Spleen (tissue), 11 donors: ENCODE results near the gene OR52H1. TPM values are rescaled to one million over a fixed set of nuclear protein-coding genes. Genes with fewer than 3 reads are reported as not detected.

Experiments used
- DNase-seq: peaks from one replicate; pipeline ENCODE4 v3.0.0-alpha.2; 2020
- H3K27ac ChIP-seq, 8 donors: fragments of 200-600 bp; sonication (generic) in 7 of 8; 1 replicate in 4 of 8; 2 replicates in 4 of 8; pipeline versions ENCODE4 v1.5.0 to v1.8.0; 2016 to 2021; ENCODE audit warnings: inconsistent platforms in 4 of 8, mild to moderate bottlenecking in 4 of 8, moderate library complexity in 1 of 8
- H3K27me3 ChIP-seq, 7 donors: fragments of 200-600 bp; sonication (generic) in 6 of 7; replicated peaks in 1 of 7; 1 replicate in 4 of 7; 2 replicates in 3 of 7; pipeline versions ENCODE4 v1.5.0 to v1.8.0; 2016 to 2021; ENCODE audit warnings: inconsistent platforms in 3 of 7, mild to moderate bottlenecking in 1 of 7
- H3K36me3 ChIP-seq, 6 donors: fragments of 200-600 bp; sonication (generic) in 5 of 6; 1 replicate in 4 of 6; 2 replicates in 2 of 6; pipeline versions ENCODE4 v1.5.0 to v1.8.0; 2016 to 2021; ENCODE audit warnings: inconsistent platforms in 2 of 6
- H3K4me1 ChIP-seq, 6 donors: fragments of 200-600 bp; sonication (generic) in 5 of 6; 1 replicate in 3 of 6; 2 replicates in 3 of 6; pipeline versions ENCODE4 v1.5.0 to v1.8.0; 2016 to 2021; ENCODE audit warnings: inconsistent platforms in 3 of 6
- H3K4me3 ChIP-seq, 8 donors: fragments of 200-600 bp; sonication (generic) in 7 of 8; 1 replicate in 4 of 8; 2 replicates in 4 of 8; pipeline versions ENCODE4 v1.5.0 to v1.8.0; 2016 to 2021; ENCODE audit warnings: inconsistent platforms in 4 of 8, mild to moderate bottlenecking in 4 of 8, moderate library complexity in 2 of 8
- H3K9me3 ChIP-seq, 8 donors: fragments of 200-600 bp; sonication (generic) in 7 of 8; 1 replicate in 4 of 8; 2 replicates in 4 of 8; pipeline versions ENCODE4 v1.5.0 to v1.8.0; 2016 to 2021; ENCODE audit warnings: inconsistent platforms in 4 of 8
- CTCF ChIP-seq, 11 experiments: fragments of 200-600 bp in 7 of 11; fragments of 450-650 bp in 4 of 11; sonication (generic) in 4 of 11; IDR thresholded peaks in 8 of 11; conservative IDR thresholded peaks in 3 of 11; 1 replicate in 7 of 11; 2 replicates in 4 of 11; pipeline versions ENCODE4 v1.4.0 to v1.8.0; 2016 to 2021; ENCODE audit warnings: antibody characterized with exemption in 11 of 11, inconsistent platforms in 4 of 11, mild to moderate bottlenecking in 1 of 11
- POLR2A ChIP-seq, 3 donors: fragments of 450-650 bp; IDR thresholded peaks; one replicate each; pipeline ENCODE4 v1.5.1; 2017; ENCODE audit warnings: antibody characterized with exemption in 3 of 3, mild to moderate bottlenecking in 1 of 3
- POLR2AphosphoS5 ChIP-seq, 3 donors: sonication (generic); formaldehyde crosslinking; IDR thresholded peaks; one replicate each; pipeline ENCODE4 v1.5.1; 2017; ENCODE audit warnings: antibody characterized with exemption in 3 of 3
- WGBS, 5 donors: extraction: QIAGEN DNeasy Blood & Tissue Kit in 3 of 5; methylation state at CpG; one replicate each; pipeline versions ENCODE4 v1.1.5 to v1.1.7; 2013 to 2018; 5-methylcytosine and 5-hydroxymethylcytosine counted together
- intact Hi-C: fragments of 100-400 bp; cut with DNase I; formaldehyde crosslinking; loops from one replicate; pipeline ENCODE4 v1.15.0; 2023; ENCODE audit warnings: low total_unique reads
- polyA plus RNA-seq, 3 donors: library from polyadenylated mRNA; stranded (reverse); fragments of 200-250 nt; gene quantifications; one replicate each; pipeline ENCODE4 v1.2.1, GENCODE V29; 2013
- total RNA-seq, 7 donors: library from RNA; depleted of rRNA in 3 of 7; stranded (reverse); fragments of >200 nt in 3 of 7; fragmentation: NEBNext Ultra II Directional in 4 of 7; extraction: Animal tissue kit (Norgen Biotek cat#: 25700) in 4 of 7; gene quantifications; one replicate each; pipeline versions ENCODE4 v1.1.0 to v1.2.1, GENCODE V29; 2016 to 2021
- donor health status: healthy with polysubstance abuse.
- donor health status: DM: no; HTN: no; CAD: no; lungs with moderate emphysema.
- donor health status: DM: no; HTN: no; CAD: no.
- donor health status: Bipolar disorder and iron deficiency.
- donor health status: healthy.
- donor health status: DM: no; HTN: no; CAD: no.
- donor health status: DM: yes; HTN: yes; CAD: no.

OR52H1 gene
- total and polyA plus RNA-seq, 10 donors = 0.27 to 3.3 (median 0.80) TPM; not detected in 3

- WGBS, 5 donors = 81 to 88% (median 85%) methylated on average over 3 of the region's 3 CpGs
- no peaks in the 10 kb centered on the region for H3K9me3 ChIP-seq
- TF ChIP-seq POLR2A (IDR thresholded peaks at IDR 0.05) (no peak), CTCF (IDR thresholded peaks at IDR 0.05 in 8 of 11, conservative IDR thresholded peaks at IDR 0.05 in 3 of 11) (no peak), POLR2AphosphoS5 (IDR thresholded peaks at IDR 0.05) (no peak)
- DNase-seq = no peak
- no peaks in the 10 kb centered on the region for H3K36me3 ChIP-seq
- H3K4me1 ChIP-seq = no peaks in the 10 kb centered on the region
- no peaks in the 10 kb centered on the region for H3K27me3 ChIP-seq
- no peak overlapping the region for H3K4me3 ChIP-seq
- intact Hi-C loops = no loop called here
- no peak overlapping the region for H3K27ac ChIP-seq
Observed at GRCh38 chr11:5524756-5525155, 23.6 kb downstream of the OR52H1 start.

GRCh38 chr11:5522308-5522707 is 26.0 kb downstream of the OR52H1 start:
- no peak for DNase-seq
- intact Hi-C loops = no loop called here
- no peak for TF ChIP-seq CTCF (IDR thresholded peaks at IDR 0.05 in 8 of 11, conservative IDR thresholded peaks at IDR 0.05 in 3 of 11)
- TF ChIP-seq POLR2AphosphoS5 (IDR thresholded peaks at IDR 0.05) = no peak
- no peak for TF ChIP-seq POLR2A (IDR thresholded peaks at IDR 0.05)
- H3K27me3 ChIP-seq = no peaks in the 10 kb centered on the region
- H3K9me3 ChIP-seq = no peaks in the 10 kb centered on the region
- H3K36me3 ChIP-seq = no peaks in the 10 kb centered on the region
- no peak overlapping the region for H3K27ac ChIP-seq
- 80 to 94% (median 89%) methylated on average over 2 of the region's 2 CpGs for WGBS, 5 donors
- H3K4me3 ChIP-seq = no peak overlapping the region
- no peaks in the 10 kb centered on the region for H3K4me1 ChIP-seq

- TF ChIP-seq POLR2A (IDR thresholded peaks at IDR 0.05) (no peak), POLR2AphosphoS5 (IDR thresholded peaks at IDR 0.05) (no peak), CTCF (IDR thresholded peaks at IDR 0.05 in 8 of 11, conservative IDR thresholded peaks at IDR 0.05 in 3 of 11) (no peak)
Observed at GRCh38 chr11:5521540-5521939, 26.8 kb downstream of the OR52H1 start.

GRCh38 chr11:5516599-5516998 is 31.7 kb downstream of the OR52H1 start, which contains the start of gene UBQLNL:
Gene UBQLNL, minus strand, starts transcription at chr11:5516699. Its CDS starts 258 bp downstream, at chr11:5516441.
- Histone ChIP-seq H3K9me3 (no peaks in the 10 kb centered on the region), H3K27me3 (no peaks in the 10 kb centered on the region), H3K4me1 (no peaks in the 10 kb centered on the region), H3K27ac (no peak within 1 kb of the TSS), H3K36me3 (no peaks in the 10 kb centered on the region), H3K4me3 (no peak within 1 kb of the TSS)
- DNase-seq = no peak
- TF ChIP-seq CTCF (IDR thresholded peaks at IDR 0.05 in 8 of 11, conservative IDR thresholded peaks at IDR 0.05 in 3 of 11) (no peak), POLR2AphosphoS5 (IDR thresholded peaks at IDR 0.05) (no peak), POLR2A (IDR thresholded peaks at IDR 0.05) (no peak)
- 81 to 95% (median 89%) methylated on average over 2 of the region's 2 CpGs for WGBS, 5 donors
- intact Hi-C loops = no loop called here

More at GRCh38 chr11:5521540-5521939, 26.8 kb downstream of the OR52H1 start:
- no peaks in the 10 kb centered on the region for H3K4me1 ChIP-seq
- intact Hi-C loops = no loop called here
- no peak overlapping the region for H3K27ac ChIP-seq
- 93 to 97% (median 96%) methylated on average over 4 of the region's 4 CpGs for WGBS, 5 donors
- no peaks in the 10 kb centered on the region for H3K9me3 ChIP-seq
- H3K4me3 ChIP-seq = no peak overlapping the region
- H3K36me3 ChIP-seq = no peaks in the 10 kb centered on the region
- H3K27me3 ChIP-seq = no peaks in the 10 kb centered on the region
- no peak for DNase-seq
